Muscle of leg (tissue), 16 donors: ENCODE measurements around the gene DDX18. TPM values are rescaled to one million over a fixed set of nuclear protein-coding genes. Genes with fewer than 3 reads are reported as not detected.

Source experiments
- DNase-seq: peaks from one replicate; pipeline ENCODE4 v3.0.0; 2013
- H3K27ac ChIP-seq: one replicate; pipeline ENCODE4 v1.5.1; 2013; ENCODE audit warnings: mild to moderate bottlenecking, low read length, control low read depth
- H3K27me3 ChIP-seq: one replicate; pipeline ENCODE4 v1.6.1; 2013; ENCODE audit warnings: low read length; ENCODE audit not compliant: control insufficient read depth, insufficient read depth
- H3K36me3 ChIP-seq: one replicate; pipeline ENCODE4 v1.6.1; 2013; ENCODE audit warnings: low read length; ENCODE audit not compliant: control insufficient read depth, insufficient read depth
- H3K4me1 ChIP-seq: one replicate; pipeline ENCODE4 v1.6.1; 2013; ENCODE audit warnings: low read length; ENCODE audit not compliant: control insufficient read depth, insufficient read depth
- H3K4me3 ChIP-seq: one replicate; pipeline ENCODE4 v1.5.1; 2013; ENCODE audit warnings: low read length, control low read depth
- H3K9me3 ChIP-seq: replicated peaks from 2 replicates; pipeline ENCODE4 v1.6.1; 2013; ENCODE audit warnings: low read depth, low read length; ENCODE audit not compliant: control insufficient read depth
- WGBS: methylation state at CpG from one replicate; pipeline ENCODE4 v1.1.5; 2013; ENCODE audit warnings: missing lambda C conversion rate; ENCODE audit not compliant: insufficient coverage; 5-methylcytosine and 5-hydroxymethylcytosine counted together
- long read RNA-seq, 11 donors: transcript quantifications; one replicate each; lab custom pipeline, GENCODE V29; 2026
- polyA plus RNA-seq, 8 donors: library from polyadenylated mRNA; unstranded; fragments of 120-200 nt; gene quantifications; one replicate each; pipeline versions ENCODE4 v1.2.1 to v1.2.3, GENCODE V29; 2013; ENCODE audit warnings: inconsistent platforms in 1 of 8, low replicate concordance in 1 of 8; ENCODE audit not compliant: insufficient read length in 8 of 8, insufficient read depth in 1 of 8
- total RNA-seq: library from RNA; stranded (reverse); fragments of 120-200 nt; gene quantifications from one replicate; pipeline ENCODE4 v1.2.4, GENCODE V29; 2013

Gene DDX18
- total RNA-seq, result 46.5 TPM
- polyA plus RNA-seq, result 10 to 100 TPM; 40.0 to 52.0 (median 46.3) TPM
- long read RNA-seq, donor 1, transcript DDX18-201 (14 exons, 3,796 nt), result major isoform, 5 of 5 reads
- long read RNA-seq, donor 1, partial matches to known transcripts, result 0 of 5 reads
- long read RNA-seq, donor 1, other reads (novel, unspliced or antisense), result 0 of 5 reads
- long read RNA-seq, donor 2, partial matches to known transcripts, result 0 of 1 reads
- long read RNA-seq, donor 2, other reads (novel, unspliced or antisense), result 0 of 1 reads
- long read RNA-seq, donor 3, transcript DDX18-201 (14 exons, 3,796 nt), result major isoform, 8 of 20 reads
- long read RNA-seq, donor 3, partial matches to known transcripts, result 12 of 20 reads
- long read RNA-seq, donor 3, other reads (novel, unspliced or antisense), result 0 of 20 reads
- long read RNA-seq, donor 4, partial matches to known transcripts, result 13 of 13 reads
- long read RNA-seq, donor 4, other reads (novel, unspliced or antisense), result 0 of 13 reads
- long read RNA-seq, donor 5, transcript DDX18-201 (14 exons, 3,796 nt), result major isoform, 13 of 47 reads
- long read RNA-seq, donor 5, partial matches to known transcripts, result 34 of 47 reads
- long read RNA-seq, donor 5, other reads (novel, unspliced or antisense), result 0 of 47 reads
- long read RNA-seq, donor 6, transcript DDX18-201 (14 exons, 3,796 nt), result major isoform, 7 of 41 reads
- long read RNA-seq, donor 6, partial matches to known transcripts, result 34 of 41 reads
- long read RNA-seq, donor 6, other reads (novel, unspliced or antisense), result 0 of 41 reads
- long read RNA-seq, donor 7, partial matches to known transcripts, result 25 of 28 reads
- long read RNA-seq, donor 7, other reads (novel, unspliced or antisense), result 0 of 28 reads
- long read RNA-seq, donor 8, partial matches to known transcripts, result 37 of 41 reads
- long read RNA-seq, donor 8, other reads (novel, unspliced or antisense), result 0 of 41 reads
- long read RNA-seq, donor 9, partial matches to known transcripts, result 39 of 43 reads
- long read RNA-seq, donor 9, other reads (novel, unspliced or antisense), result 0 of 43 reads
- long read RNA-seq, donor 10, transcript DDX18-201 (14 exons, 3,796 nt), result major isoform, 9 of 63 reads
- long read RNA-seq, donor 10, partial matches to known transcripts, result 54 of 63 reads
- long read RNA-seq, donor 10, other reads (novel, unspliced or antisense), result 0 of 63 reads
- long read RNA-seq, donor 11, partial matches to known transcripts, result 24 of 27 reads
- long read RNA-seq, donor 11, other reads (novel, unspliced or antisense), result 0 of 27 reads

DNA sequence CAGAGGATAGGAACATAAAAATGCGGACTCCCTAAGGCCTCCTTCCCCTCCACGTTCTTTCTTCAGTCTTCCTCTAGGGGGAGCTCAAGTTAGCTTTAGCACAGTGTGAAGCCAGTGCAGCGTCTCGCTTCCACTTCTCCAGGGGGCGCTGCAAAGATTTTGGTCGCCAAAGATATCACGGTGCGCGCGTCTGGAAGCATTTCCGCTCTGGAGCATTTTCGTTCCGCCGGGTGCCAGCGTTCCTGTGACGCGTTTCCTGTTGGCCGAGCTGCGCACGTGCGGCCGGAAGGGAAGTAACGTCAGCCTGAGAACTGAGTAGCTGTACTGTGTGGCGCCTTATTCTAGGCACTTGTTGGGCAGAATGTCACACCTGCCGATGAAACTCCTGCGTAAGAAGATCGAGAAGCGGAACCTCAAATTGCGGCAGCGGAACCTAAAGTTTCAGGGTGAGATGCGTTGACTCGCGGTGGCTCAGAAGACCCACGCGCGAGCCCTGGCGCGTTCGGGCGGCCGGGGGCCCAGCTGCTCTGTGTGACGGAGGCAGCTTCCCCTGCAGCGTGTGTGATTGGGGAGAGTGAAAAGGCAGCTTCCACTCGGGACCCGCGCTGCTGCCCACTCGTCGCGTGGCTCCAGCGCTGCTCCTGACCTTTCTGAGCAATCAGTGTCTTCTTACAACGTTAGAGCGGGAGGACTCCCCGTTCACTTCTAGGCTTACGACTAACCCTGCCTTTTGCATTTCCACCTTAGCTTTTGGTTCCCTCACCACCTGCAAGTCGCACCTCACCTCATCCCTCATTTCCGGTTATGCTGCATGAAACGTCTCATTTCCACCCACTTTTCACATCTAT, at the start of gene DDX18:
TSS of gene DDX18 (plus strand) at position 275 of the 848 bp plus-strand sequence. CDS start at position 362, 87 bp downstream.
- Histone ChIP-seq H3K9me3 (no peaks in the 10 kb centered on the region), H3K36me3 (peaks cover 10% of the 10 kb centered on the region), H3K27me3 (no peaks in the 10 kb centered on the region), H3K27ac (peak within 1 kb of the TSS; percentile 92), H3K4me1 (peaks cover 7% of the 10 kb centered on the region), H3K4me3 (peak within 1 kb of the TSS; percentile 96)
- WGBS, result under 1% methylated on average over 56 of the region's 57 CpGs
- DNase-seq, result peak; percentile 99

DNA sequence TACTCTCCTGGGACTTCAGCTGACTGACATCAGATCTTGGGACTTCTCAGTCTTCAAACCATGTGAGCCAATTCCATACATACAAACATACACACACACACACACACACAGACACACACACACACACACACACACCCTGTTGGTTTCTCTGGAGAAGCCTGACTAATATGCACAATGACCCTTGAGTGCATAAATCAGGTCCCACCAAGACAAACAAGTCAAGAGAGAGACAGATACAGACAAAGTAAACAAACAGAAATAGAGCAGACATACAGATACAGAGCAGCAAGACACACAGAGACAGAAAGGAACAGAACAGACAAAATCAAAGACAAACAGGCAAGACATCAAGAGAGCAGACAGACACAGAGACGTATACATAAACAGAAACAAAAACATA, 43.8 kb upstream of the DDX18 start:
- DNase-seq, result no peak
- WGBS, result no CpG with 5 or more reads among the region's 1 CpG
- no peaks in the 10 kb centered on the region for H3K27me3 ChIP-seq
- H3K27ac ChIP-seq, result no peak overlapping the region
- no peaks in the 10 kb centered on the region for H3K9me3 ChIP-seq
- H3K36me3 ChIP-seq, result no peaks in the 10 kb centered on the region
- H3K4me1 ChIP-seq, result no peaks in the 10 kb centered on the region
- H3K4me3 ChIP-seq, result no peak overlapping the region

DNA sequence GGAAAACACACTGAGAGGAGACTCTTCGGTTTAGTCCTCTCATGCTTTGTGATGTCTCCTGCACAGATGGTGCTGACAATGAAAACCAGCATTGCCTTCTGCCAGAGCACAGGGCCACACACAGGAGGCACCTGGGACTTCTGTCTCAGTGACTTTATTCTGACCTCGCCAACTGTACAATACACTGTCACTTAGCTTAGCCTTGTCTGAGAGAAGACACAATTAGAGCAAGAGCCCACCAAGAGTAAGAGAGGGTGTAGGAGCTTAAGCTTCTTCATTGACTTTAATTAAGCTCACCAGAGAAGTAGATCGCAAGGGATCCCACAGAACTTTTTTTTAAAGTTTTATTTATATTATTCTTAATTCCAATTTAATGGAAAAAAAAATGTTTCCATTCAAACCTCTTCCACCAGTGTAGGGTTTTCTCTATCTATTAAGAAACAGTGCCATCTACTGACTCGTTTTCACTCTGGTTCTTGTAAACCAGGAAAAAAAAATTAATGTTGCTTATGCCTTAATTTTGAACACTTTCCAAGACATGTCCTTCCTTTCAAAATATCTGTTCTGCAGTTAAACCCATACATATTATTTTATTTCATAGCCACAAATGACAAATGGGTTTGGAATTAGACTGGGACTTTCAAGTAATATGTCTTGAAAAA, 42.4 kb upstream of the DDX18 start:
- Histone ChIP-seq H3K9me3 (no peaks in the 10 kb centered on the region), H3K27me3 (no peaks in the 10 kb centered on the region), H3K27ac (no peak overlapping the region), H3K36me3 (no peaks in the 10 kb centered on the region), H3K4me1 (no peaks in the 10 kb centered on the region), H3K4me3 (no peak overlapping the region)
- peak; percentile 48 for DNase-seq
- 82% methylated on average over 1 of the region's 4 CpGs for WGBS

DNA sequence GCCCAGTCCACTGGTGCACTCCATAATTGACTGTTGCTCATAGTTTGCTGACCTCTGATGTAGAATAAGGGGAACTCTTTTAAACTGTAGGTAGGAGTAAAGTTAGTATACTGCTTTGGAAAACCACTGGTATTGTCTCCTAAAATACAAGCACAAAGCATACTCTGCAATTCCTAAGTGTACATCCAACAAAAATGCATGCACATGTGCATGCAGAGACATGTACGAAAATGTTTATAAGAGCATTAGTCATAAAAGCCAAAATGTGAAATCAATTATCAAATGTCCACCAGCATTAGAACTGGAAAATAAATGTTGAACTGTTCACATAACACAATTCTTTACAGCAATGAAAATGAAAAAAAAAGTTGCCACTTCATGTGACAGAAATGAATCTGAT, 39.8 kb upstream of the DDX18 start:
- H3K27ac ChIP-seq, result no peak overlapping the region
- no peaks in the 10 kb centered on the region for H3K27me3 ChIP-seq
- no CpG with 5 or more reads among the region's 1 CpG for WGBS
- DNase-seq, result no peak
- no peaks in the 10 kb centered on the region for H3K4me1 ChIP-seq
- H3K4me3 ChIP-seq, result no peak overlapping the region
- no peaks in the 10 kb centered on the region for H3K9me3 ChIP-seq
- H3K36me3 ChIP-seq, result no peaks in the 10 kb centered on the region

DNA sequence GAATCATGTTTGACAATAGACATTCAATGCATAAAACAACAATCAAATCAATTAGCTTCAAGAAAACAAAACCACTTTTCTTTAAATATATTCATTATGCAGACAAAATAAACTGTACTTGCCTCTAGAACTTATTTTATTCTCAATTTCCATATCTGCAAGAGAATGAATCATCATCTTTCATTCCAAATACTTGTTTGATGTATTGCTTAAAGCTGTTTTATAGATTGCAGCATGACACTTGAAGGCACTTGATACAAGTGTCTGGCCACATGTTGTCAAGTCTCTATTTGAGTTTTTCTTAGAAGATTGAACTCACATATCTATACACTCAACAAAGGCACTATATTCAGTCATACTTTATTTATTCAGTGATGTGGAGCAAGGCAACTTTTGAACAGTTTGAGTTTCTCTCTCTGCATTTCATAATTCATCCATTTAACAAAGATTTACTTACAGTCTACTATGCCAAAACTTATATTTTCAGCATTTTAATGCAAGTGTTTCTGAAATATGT, 38.7 kb upstream of the DDX18 start:
- no peak for DNase-seq
- Histone ChIP-seq H3K4me3 (no peak overlapping the region), H3K36me3 (no peaks in the 10 kb centered on the region), H3K4me1 (no peaks in the 10 kb centered on the region), H3K9me3 (no peaks in the 10 kb centered on the region), H3K27me3 (no peaks in the 10 kb centered on the region), H3K27ac (no peak overlapping the region)

DNA sequence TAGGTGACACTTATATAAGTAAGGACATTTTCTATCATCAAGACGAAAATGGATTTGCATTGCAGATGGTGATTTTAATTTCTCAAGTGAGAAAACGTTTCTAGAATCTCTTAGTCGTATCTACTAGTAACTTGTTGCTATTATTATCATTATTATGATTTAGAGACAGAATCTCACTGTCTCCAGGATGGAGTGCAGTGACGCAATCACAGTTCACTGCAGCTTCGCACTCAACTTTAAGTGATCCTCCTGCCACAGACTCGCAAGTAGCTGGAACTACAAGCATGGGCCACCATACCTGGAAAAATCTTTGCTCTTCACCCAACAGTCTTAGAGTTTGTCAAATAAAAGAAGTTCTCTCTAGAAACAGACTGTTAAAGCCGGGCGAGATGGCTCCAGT, 37.6 kb upstream of the DDX18 start:
- no peaks in the 10 kb centered on the region for H3K27me3 ChIP-seq
- no CpG with 5 or more reads among the region's 8 CpGs for WGBS

DNA sequence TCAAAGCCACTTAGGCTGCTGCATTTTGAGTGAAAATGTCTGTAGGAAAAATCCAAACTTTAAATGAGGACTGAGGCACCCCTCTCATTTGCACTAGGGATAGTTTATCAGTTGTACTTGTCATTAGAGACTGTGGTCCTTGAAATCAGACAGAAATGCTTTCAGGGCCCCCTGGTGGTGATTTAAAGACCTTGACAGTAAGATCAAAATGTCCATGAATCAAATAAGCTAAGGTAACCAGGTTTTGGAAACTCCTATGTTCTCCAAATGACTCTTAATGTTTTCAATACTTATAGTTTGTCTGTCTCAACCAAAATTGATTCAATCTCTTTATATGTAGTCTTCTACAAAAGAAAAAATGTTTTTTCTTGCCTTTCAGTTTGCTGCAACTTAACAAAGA, 28.8 kb upstream of the DDX18 start:
- Histone ChIP-seq H3K4me3 (no peak overlapping the region), H3K4me1 (no peaks in the 10 kb centered on the region), H3K36me3 (no peaks in the 10 kb centered on the region), H3K27ac (no peak overlapping the region), H3K9me3 (no peaks in the 10 kb centered on the region), H3K27me3 (no peaks in the 10 kb centered on the region)
- DNase-seq, result peak; percentile 35

More for the DNA sequence above, 37.6 kb upstream of the DDX18 start:
- H3K9me3 ChIP-seq, result no peaks in the 10 kb centered on the region
- no peak overlapping the region for H3K27ac ChIP-seq
- H3K4me3 ChIP-seq, result no peak overlapping the region
- no peaks in the 10 kb centered on the region for H3K36me3 ChIP-seq
- no peaks in the 10 kb centered on the region for H3K4me1 ChIP-seq
- no peak for DNase-seq

DNA sequence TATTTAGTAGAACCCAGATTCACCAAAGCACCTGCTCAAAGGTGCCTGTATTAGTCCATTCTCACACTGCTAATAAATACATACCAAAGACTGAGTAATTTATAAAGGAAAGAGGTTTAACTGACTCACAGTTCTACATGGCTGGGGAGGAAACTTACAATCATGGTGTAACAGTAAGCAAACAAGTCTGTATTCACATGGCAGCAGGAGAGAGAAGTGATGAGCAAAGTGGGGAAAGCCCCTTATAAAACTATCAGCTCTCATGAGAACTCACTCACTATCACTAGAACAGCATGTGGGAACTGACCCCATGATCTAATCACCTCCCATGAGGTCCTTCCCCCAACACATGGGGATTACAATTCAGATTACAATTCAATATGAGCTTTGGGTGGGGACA, 28.0 kb upstream of the DDX18 start:
- H3K27ac ChIP-seq, result no peak overlapping the region
- no peaks in the 10 kb centered on the region for H3K27me3 ChIP-seq
- H3K4me1 ChIP-seq, result no peaks in the 10 kb centered on the region
- no peak for DNase-seq
- H3K4me3 ChIP-seq, result no peak overlapping the region
- no peaks in the 10 kb centered on the region for H3K9me3 ChIP-seq
- no peaks in the 10 kb centered on the region for H3K36me3 ChIP-seq

DNA sequence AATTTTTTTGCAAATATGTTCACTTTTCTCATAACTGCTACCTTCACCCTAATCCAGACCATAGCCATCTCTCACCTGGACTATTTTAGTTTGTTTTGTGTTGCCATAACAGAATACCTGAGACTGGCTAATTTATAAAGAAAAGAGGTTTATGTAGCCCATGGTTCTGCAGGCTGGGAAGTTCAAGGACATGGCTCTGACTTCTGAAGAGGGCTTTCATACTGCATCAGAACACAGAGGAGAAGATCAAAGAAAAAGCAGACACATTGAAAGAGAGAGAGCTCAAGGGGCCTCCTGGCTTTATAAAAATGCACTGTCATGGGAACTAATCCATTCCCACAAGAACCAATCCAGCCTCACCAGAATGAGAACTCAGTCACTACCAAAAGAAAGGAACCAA, 25.0 kb upstream of the DDX18 start:
- H3K27ac ChIP-seq, result no peak overlapping the region
- no peaks in the 10 kb centered on the region for H3K36me3 ChIP-seq

More for the DNA sequence above, 25.0 kb upstream of the DDX18 start:
- H3K4me1 ChIP-seq, result no peaks in the 10 kb centered on the region
- no peak overlapping the region for H3K4me3 ChIP-seq
- no peak for DNase-seq
- H3K9me3 ChIP-seq, result no peaks in the 10 kb centered on the region
- no peaks in the 10 kb centered on the region for H3K27me3 ChIP-seq
